IMR-90 (cell line): ENCODE measurements around the gene DAB1. TPM values are rescaled to one million over a fixed set of nuclear protein-coding genes. Genes with fewer than 3 reads are reported as not detected.
A peak's percentile ranks its signal among the peaks of the same experiment; 100 is the strongest.

ENCODE experiments used
- ATAC-seq: fragments of 200-7000 bp; cut with Tn5 transposase; 2 replicates; pipeline ENCODE4 v1.9.1; 2020; ENCODE audit warnings: low read depth, mild to moderate bottlenecking, moderate library complexity
- BruUV-seq: library from RNA; stranded (reverse); fragments of 400-500 nt; replicated peaks from 2 replicates; lab custom pipeline; 2021; lab: Mats Ljungman, UMichigan
- CTCF ChIA-PET: fragments of 300-600 bp; formaldehyde crosslinking; extraction: SDS; loops from one replicate; lab custom pipeline; 2021; ENCODE audit warnings: antibody characterized with exemption; lab: Yijun Ruan, JAX
- POLR2A ChIA-PET: fragments of 300-600 bp; sonication (Branson Sonifier 250); formaldehyde crosslinking; loops from one replicate; lab custom pipeline; 2022; ENCODE audit warnings: antibody characterized with exemption; ENCODE audit not compliant: unreplicated experiment; lab: Charles Lee
- DNase-seq: peaks from one replicate; pipeline ENCODE4 v3.0.0; 2013
- H2AFZ ChIP-seq: replicated peaks from 2 replicates; pipeline ENCODE3; 2013; ENCODE audit warnings: low read length, mild to moderate bottlenecking; ENCODE audit not compliant: poor library complexity
- H2AK5ac ChIP-seq: 2 replicates; pipeline ENCODE4 v1.6.1; 2013; ENCODE audit warnings: low read depth, low read length, inconsistent platforms
- H2AK9ac ChIP-seq: replicated peaks from 2 replicates; pipeline ENCODE3; 2013; ENCODE audit warnings: mild to moderate bottlenecking, low read depth, low read length, moderate library complexity; ENCODE audit not compliant: poor library complexity
- H2BK120ac ChIP-seq: 2 replicates; pipeline ENCODE4 v1.6.1; 2013; ENCODE audit warnings: low read depth, low read length, inconsistent platforms
- H2BK15ac ChIP-seq: 3 replicates; pipeline ENCODE4 v1.6.1; 2013; ENCODE audit warnings: low read depth, low read length, inconsistent platforms
- H2BK20ac ChIP-seq: 2 replicates; pipeline ENCODE4 v1.6.1; 2013; ENCODE audit warnings: low read depth, mild to moderate bottlenecking, inconsistent platforms, low read length, moderate library complexity
- H2BK5ac ChIP-seq: 2 replicates; pipeline ENCODE4 v1.6.1; 2013; ENCODE audit warnings: mild to moderate bottlenecking, low read depth, low read length, inconsistent platforms; ENCODE audit not compliant: poor library complexity, severe bottlenecking
- H3K14ac ChIP-seq: replicated peaks from 2 replicates; pipeline ENCODE4 v1.6.1; 2013; ENCODE audit warnings: low read depth, low read length, inconsistent platforms
- H3K18ac ChIP-seq: 2 replicates; pipeline ENCODE4 v1.6.1; 2013; ENCODE audit warnings: low read depth, low read length, control low read depth
- H3K23ac ChIP-seq: 2 replicates; pipeline ENCODE4 v1.6.1; 2013; ENCODE audit warnings: low read depth, low read length, inconsistent platforms
- H3K27ac ChIP-seq: 2 replicates; pipeline ENCODE4 v1.5.1; 2013; ENCODE audit warnings: mild to moderate bottlenecking, control low read depth, low read length; ENCODE audit not compliant: insufficient read depth
- H3K27me3 ChIP-seq: 2 replicates; pipeline ENCODE4 v1.6.1; 2013; ENCODE audit warnings: low read length; ENCODE audit not compliant: control insufficient read depth, insufficient read depth
- H3K36me3 ChIP-seq: 2 replicates; pipeline ENCODE4 v1.6.1; 2013; ENCODE audit warnings: low read length, mixed read lengths; ENCODE audit not compliant: control insufficient read depth, insufficient read depth
- H3K4ac ChIP-seq: 2 replicates; pipeline ENCODE4 v1.6.1; 2013; ENCODE audit warnings: low read depth, low read length, inconsistent platforms
- H3K4me1 ChIP-seq: 2 replicates; pipeline ENCODE4 v1.6.1; 2013; ENCODE audit warnings: low read length, mixed read lengths; ENCODE audit not compliant: control insufficient read depth, insufficient read depth
- H3K4me2 ChIP-seq: 2 replicates; pipeline ENCODE4 v1.6.1; 2013; ENCODE audit warnings: low read depth, mild to moderate bottlenecking, control low read depth, low read length, moderate library complexity
- H3K4me3 ChIP-seq: 2 replicates; pipeline ENCODE4 v1.5.1; 2013; ENCODE audit warnings: low read depth, mild to moderate bottlenecking, control low read depth, low read length, moderate library complexity; ENCODE audit not compliant: insufficient read depth
- H3K56ac ChIP-seq: 2 replicates; pipeline ENCODE4 v1.6.1; 2013; ENCODE audit warnings: low read length, inconsistent platforms; ENCODE audit not compliant: insufficient read depth; ENCODE audit errors: extremely low read depth
- H3K79me1 ChIP-seq, 2 experiments: 2 replicates each; pipeline ENCODE4 v1.6.1; 2013; ENCODE audit warnings: low read length in 2 of 2, inconsistent platforms in 1 of 2, low read depth in 1 of 2
- H3K9ac ChIP-seq: 2 replicates; pipeline ENCODE4 v1.6.1; 2013; ENCODE audit warnings: low read depth, low read length, control low read depth
- H3K9me1 ChIP-seq: 2 replicates; pipeline ENCODE4 v1.6.1; 2013; ENCODE audit warnings: low read length, inconsistent platforms; ENCODE audit not compliant: insufficient read depth
- H3K9me3 ChIP-seq: 2 replicates; pipeline ENCODE4 v1.6.1; 2013; ENCODE audit warnings: low read length; ENCODE audit not compliant: control insufficient read depth, insufficient read depth
- H4K20me1 ChIP-seq: 2 replicates; pipeline ENCODE4 v1.6.1; 2013; ENCODE audit warnings: low read length, inconsistent platforms; ENCODE audit not compliant: insufficient read depth
- H4K5ac ChIP-seq: 2 replicates; pipeline ENCODE4 v1.6.1; 2013; ENCODE audit warnings: mild to moderate bottlenecking, low read depth, low read length, control low read depth
- H4K8ac ChIP-seq, 2 experiments: 2 replicates each; pipeline ENCODE4 v1.6.1; 2013; ENCODE audit warnings: low read depth in 2 of 2, low read length in 2 of 2, control low read depth in 1 of 2, inconsistent platforms in 1 of 2
- H4K91ac ChIP-seq: 2 replicates; pipeline ENCODE4 v1.6.1; 2013; ENCODE audit warnings: low read depth, low read length, inconsistent platforms; ENCODE audit not compliant: insufficient read depth
- CEBPB ChIP-seq: IDR thresholded peaks from 2 replicates; pipeline ENCODE4 v1.6.1; 2012; ENCODE audit warnings: low read depth, low read length, improper control_type of control experiment
- MAFK ChIP-seq: IDR thresholded peaks from 2 replicates; pipeline ENCODE4 v1.6.1; 2012; ENCODE audit warnings: low read depth, low read length, improper control_type of control experiment
- WGBS, 2 experiments: methylation state at CpG; one replicate each; pipeline versions ENCODE4 v1.1.5 to v1.1.7; 2013; ENCODE audit warnings: missing lambda C conversion rate in 2 of 2; ENCODE audit not compliant: insufficient read length in 1 of 2; ENCODE audit errors: extremely low coverage in 2 of 2; 5-methylcytosine and 5-hydroxymethylcytosine counted together
- dilution Hi-C: fragments of 300-500 bp; cut with HindIII; formaldehyde crosslinking; loops from one replicate; pipeline ENCODE4 v1.14.3; 2018; ENCODE audit warnings: low sequenced_read_pairs; ENCODE audit not compliant: unreplicated experiment
- in situ Hi-C: fragments of 300-500 bp; cut with MboI; formaldehyde crosslinking; loops from 3 replicates; pipeline ENCODE4 v1.14.3; 2019; ENCODE audit warnings: low sequenced_read_pairs, inconsistent platforms, mixed read lengths
- intact Hi-C: fragments of 100-400 bp; cut with micrococcal nuclease; formaldehyde crosslinking; loops from 2 replicates; pipeline ENCODE4 v1.10.0; 2022
- polyA plus RNA-seq, 3 experiments: library from polyadenylated mRNA; depleted of rRNA; stranded (reverse); fragments of >200 nt; gene quantifications; 2 replicates each; pipeline ENCODE4 v1.2.3, GENCODE V29; 2012; ENCODE audit warnings: low replicate concordance in 1 of 3
- total RNA-seq: library from RNA; depleted of rRNA; stranded (reverse); fragments of >200 nt; gene quantifications from 2 replicates; pipeline ENCODE4 v1.2.3, GENCODE V29; 2012

The DAB1 gene
- total and polyA plus RNA-seq, 2 of the 4 experiments (the other 2 are of a cell fraction): 0.18 to 0.41 TPM

- Histone ChIP-seq H3K4ac (no peak overlapping the region), H4K91ac (no peak overlapping the region), H2BK5ac (no peak overlapping the region), H3K9me1 (no peaks in the 10 kb centered on the region), H3K79me1 (no peaks in the 10 kb centered on the region), H2BK120ac (no peak overlapping the region), H4K5ac (no peak overlapping the region), H3K4me1 (no peaks in the 10 kb centered on the region; the same call in 1 of the 2 replicates), H3K14ac (no peak overlapping the region), H3K36me3 (no peaks in the 10 kb centered on the region), H4K20me1 (no peaks in the 10 kb centered on the region), H3K56ac (no peak overlapping the region), H3K9me3 (no peaks in the 10 kb centered on the region), H3K4me2 (no peak overlapping the region), H2AK5ac (no peak overlapping the region), H2AFZ (no peak overlapping the region), H3K27ac (no peak overlapping the region), H2BK20ac (no peak overlapping the region), H3K23ac (no peak overlapping the region), H4K8ac (no peak overlapping the region), H2BK15ac (no peak overlapping the region), H3K18ac (no peak overlapping the region), H2AK9ac (no peak overlapping the region), H3K9ac (no peak overlapping the region), H3K27me3 (no peaks in the 10 kb centered on the region; the same call in 1 of the 2 replicates), H3K4me3 (no peak overlapping the region)
- POLR2A ChIA-PET: no interaction called here
- TF ChIP-seq CEBPB (peak; percentile 42; the same call in 1 of the 2 replicates), MAFK (no peak)
- no TSS peak for BruUV-seq
- dilution Hi-C loops (no loop called here), intact Hi-C loops (no loop called here), in situ Hi-C loops (no loop called here)
- DNase-seq (no peak), ATAC-seq (no peak)
- CTCF ChIA-PET: no interaction called here
- WGBS, 2 experiments: 80% methylated on average over 1 of the region's 4 CpGs; no CpG with 5 or more reads in 1 of the 2 experiments
Observed at GRCh38 chr1:56963667-56964066, 460.2 kb downstream of the DAB1 start.
